Measurements from ENCODE around the gene TMPRSS2. TPM values are rescaled to one million over a fixed set of nuclear protein-coding genes. Genes with fewer than 3 reads are reported as not detected.
A peak's percentile ranks its signal among the peaks of the same experiment; 100 is the strongest.

The TMPRSS2 gene
- 1 to 10 TPM in 1 of 4 donors, under 1 TPM in 2, not detected in 1; 0.19 to 5.0 (median 0.62) TPM for total RNA-seq

DNA sequence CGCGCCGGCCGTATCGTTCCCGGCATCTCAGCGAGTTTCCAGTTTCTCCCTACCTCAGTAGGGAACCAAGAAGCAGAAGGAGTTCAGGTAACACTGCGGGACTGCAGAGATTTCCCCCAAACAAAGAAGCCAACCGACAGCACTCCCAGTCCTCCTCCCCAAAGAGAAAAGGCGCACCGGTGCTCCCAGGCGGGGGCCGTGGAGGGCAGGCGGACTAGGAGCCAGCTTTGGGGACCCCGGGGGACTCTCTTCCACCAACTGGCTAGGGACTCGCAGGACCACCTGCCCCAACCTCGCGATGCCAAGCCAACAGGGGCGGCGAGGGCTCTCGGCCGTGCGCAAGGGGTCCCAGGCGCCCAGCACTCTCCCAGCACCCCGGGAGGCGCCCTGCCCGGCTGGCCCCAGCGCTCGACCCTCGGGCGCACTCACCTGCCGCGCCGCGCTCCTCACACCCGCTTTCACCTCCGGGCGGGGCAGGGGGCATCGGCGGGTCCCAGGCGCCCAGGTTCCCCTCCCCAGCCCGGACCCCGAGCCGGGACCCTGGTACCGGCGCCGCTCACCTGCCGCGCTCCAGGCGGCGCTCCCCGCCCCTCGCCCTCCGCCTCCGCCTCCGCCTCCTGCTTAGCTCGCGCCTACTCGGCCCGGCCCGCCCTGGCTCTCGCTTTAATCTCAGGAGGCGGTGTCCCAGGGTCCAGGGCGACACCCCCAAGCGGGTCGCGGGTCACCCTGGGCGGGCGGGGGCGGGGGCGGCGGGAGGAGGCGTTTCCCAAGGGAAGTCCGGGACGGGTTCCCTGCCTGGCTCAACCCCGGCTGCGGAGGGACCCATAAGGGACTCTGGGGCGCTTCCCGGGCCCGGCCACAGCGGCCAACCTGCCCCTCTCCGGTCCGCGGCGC is at the start of gene TMPRSS2:
Gene TMPRSS2, minus strand, starts transcription at position 638 of the 894 bp plus-strand sequence. CDS start 10,025 bp downstream, outside the sequence.
- Histone ChIP-seq H3K4me3 (peak within 1 kb of the TSS in 1 of 2 donors; percentile 33), H3K27me3 (peaks cover 81% of the 10 kb centered on the region), H3K27ac (no peak within 1 kb of the TSS), H3K9me3 (no peaks in the 10 kb centered on the region), H3K4me1 (peaks cover 0 to 18% (median 0%) of the 10 kb centered on the region in 3 donors), H3K36me3 (no peaks in the 10 kb centered on the region)
- no peak for ATAC-seq
- no CpG with 5 or more reads among the region's 85 CpGs for WGBS, 2 donors (ENCODE audit: low coverage in 1 of 2)
- TF ChIP-seq, protein P1, sequence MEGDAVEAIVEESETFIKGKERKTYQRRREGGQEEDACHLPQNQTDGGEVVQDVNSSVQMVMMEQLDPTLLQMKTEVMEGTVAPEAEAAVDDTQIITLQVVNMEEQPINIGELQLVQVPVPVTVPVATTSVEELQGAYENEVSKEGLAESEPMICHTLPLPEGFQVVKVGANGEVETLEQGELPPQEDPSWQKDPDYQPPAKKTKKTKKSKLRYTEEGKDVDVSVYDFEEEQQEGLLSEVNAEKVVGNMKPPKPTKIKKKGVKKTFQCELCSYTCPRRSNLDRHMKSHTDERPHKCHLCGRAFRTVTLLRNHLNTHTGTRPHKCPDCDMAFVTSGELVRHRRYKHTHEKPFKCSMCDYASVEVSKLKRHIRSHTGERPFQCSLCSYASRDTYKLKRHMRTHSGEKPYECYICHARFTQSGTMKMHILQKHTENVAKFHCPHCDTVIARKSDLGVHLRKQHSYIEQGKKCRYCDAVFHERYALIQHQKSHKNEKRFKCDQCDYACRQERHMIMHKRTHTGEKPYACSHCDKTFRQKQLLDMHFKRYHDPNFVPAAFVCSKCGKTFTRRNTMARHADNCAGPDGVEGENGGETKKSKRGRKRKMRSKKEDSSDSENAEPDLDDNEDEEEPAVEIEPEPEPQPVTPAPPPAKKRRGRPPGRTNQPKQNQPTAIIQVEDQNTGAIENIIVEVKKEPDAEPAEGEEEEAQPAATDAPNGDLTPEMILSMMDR (IDR thresholded peaks at IDR 0.05): no peak
- TF ChIP-seq POLR2AphosphoS5 (IDR thresholded peaks at IDR 0.05): no peak
- TF ChIP-seq EP300 (IDR thresholded peaks at IDR 0.05): no peak
- TF ChIP-seq POLR2A (IDR thresholded peaks at IDR 0.05): no peak

DNA sequence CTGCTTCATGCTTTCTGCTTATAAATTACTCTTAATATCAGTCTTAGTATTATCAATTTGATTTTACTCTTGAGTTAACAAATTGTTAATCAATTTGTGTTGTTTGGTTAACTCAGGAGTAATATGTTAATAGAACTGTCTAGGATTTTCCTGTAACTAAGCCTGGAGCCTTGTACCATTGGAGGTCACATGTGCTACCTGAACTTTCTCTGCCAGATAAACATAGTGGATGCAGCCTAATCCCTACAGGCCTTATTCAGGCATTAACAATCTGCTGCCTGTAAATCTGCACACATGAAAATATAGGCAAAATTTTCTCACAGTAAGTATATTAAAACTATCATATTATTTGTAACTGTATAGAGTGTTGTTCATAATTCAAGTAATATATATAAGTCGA is 47.1 kb upstream of the TMPRSS2 start:
- Histone ChIP-seq H3K36me3 (no peaks in the 10 kb centered on the region), H3K4me3 (no peak overlapping the region), H3K4me1 (no peaks in the 10 kb centered on the region), H3K27ac (no peak overlapping the region), H3K9me3 (no peaks in the 10 kb centered on the region), H3K27me3 (peaks cover 2% of the 10 kb centered on the region)
- 79 to 82% methylated on average over 1 of the region's 1 CpG for WGBS, 2 donors (ENCODE audit: low coverage in 1 of 2)
- ATAC-seq: no peak
- TF ChIP-seq, protein P1 (IDR thresholded peaks at IDR 0.05): no peak

DNA sequence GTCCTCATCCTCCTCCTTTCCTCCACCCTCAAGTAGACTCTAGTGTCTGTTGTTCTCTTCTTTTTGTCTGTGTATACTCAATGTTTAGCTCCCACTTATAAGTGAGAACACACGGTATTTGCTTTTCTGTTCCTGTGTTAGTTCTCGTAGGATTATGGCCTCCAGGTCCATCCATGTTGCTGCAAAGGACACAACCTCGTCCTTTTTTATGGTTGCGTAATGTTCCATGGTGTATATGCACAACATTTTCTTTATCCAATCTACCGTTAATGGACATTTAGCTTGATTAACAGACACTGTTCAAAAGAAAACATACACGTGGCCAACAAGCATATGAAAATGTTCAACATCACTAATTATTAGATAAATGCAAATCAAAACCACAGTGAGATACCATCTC is 44.3 kb upstream of the TMPRSS2 start:
- WGBS, 2 donors (ENCODE audit: low coverage in 1 of 2): 80 to 91% methylated on average over 6 of the region's 6 CpGs
- Histone ChIP-seq H3K4me1 (no peaks in the 10 kb centered on the region), H3K36me3 (no peaks in the 10 kb centered on the region), H3K27ac (no peak overlapping the region), H3K27me3 (peaks cover 26% of the 10 kb centered on the region), H3K4me3 (no peak overlapping the region), H3K9me3 (no peaks in the 10 kb centered on the region)
- TF ChIP-seq POLR2A (IDR thresholded peaks at IDR 0.05) (no peak), EP300 (IDR thresholded peaks at IDR 0.05) (no peak), POLR2AphosphoS5 (IDR thresholded peaks at IDR 0.05) (no peak)
- TF ChIP-seq, protein P1 (IDR thresholded peaks at IDR 0.05): no peak
- no peak for ATAC-seq

DNA sequence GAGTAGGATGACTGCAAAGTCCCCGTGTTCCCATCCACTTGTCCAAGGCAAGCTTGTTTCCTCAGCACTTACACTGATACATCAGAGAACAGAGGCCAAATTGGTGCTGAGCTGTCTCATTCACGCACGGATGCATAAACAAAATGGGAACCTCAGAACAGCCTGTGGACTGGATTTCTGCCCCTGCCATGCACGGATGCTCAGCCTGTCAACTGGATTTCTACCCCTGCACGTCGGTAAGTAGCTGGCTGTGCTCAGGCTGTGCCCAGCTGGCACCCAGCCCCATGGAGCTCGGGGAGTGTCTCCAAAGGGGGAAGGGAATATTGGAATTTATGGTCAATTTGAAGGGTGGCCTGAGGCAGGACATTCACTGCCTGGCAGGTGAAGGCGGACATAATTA is 40.8 kb upstream of the TMPRSS2 start:
- Histone ChIP-seq H3K9me3 (no peaks in the 10 kb centered on the region), H3K27me3 (peaks cover 45% of the 10 kb centered on the region), H3K36me3 (no peaks in the 10 kb centered on the region), H3K4me1 (no peaks in the 10 kb centered on the region), H3K27ac (no peak overlapping the region), H3K4me3 (no peak overlapping the region)
- TF ChIP-seq EP300 (IDR thresholded peaks at IDR 0.05) (no peak), POLR2AphosphoS5 (IDR thresholded peaks at IDR 0.05) (no peak), POLR2A (IDR thresholded peaks at IDR 0.05) (no peak)
- TF ChIP-seq, protein P1 (IDR thresholded peaks at IDR 0.05): no peak
- no peak for ATAC-seq
- WGBS, 2 donors (ENCODE audit: low coverage in 1 of 2): 73 to 90% methylated on average over 2 to 3 of the region's 8 CpGs

DNA sequence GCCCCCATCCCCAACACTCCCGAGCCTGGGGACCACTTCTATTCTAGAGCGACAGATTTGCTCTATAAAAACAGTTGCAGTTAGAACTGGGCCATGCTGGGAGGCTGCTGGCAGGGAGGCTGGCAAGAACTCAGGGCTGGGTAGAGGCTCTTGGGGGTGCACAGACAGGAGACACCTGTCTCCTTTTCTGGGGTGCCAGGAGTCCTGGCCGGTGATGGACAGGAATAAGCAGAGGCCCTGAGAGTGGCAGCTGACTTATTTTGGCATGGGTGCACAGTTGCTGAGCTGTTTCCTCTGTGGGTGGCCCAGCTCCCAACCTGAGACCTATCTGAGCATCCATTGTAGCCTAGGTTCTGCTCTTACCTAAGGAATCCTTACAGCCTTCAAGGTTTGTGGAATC is 39.2 kb upstream of the TMPRSS2 start:
- Histone ChIP-seq H3K27me3 (peaks cover 61% of the 10 kb centered on the region), H3K27ac (no peak overlapping the region), H3K36me3 (no peaks in the 10 kb centered on the region), H3K4me3 (no peak overlapping the region), H3K4me1 (no peaks in the 10 kb centered on the region), H3K9me3 (no peaks in the 10 kb centered on the region)
- ATAC-seq: no peak
- 100% methylated on average over 2 of the region's 3 CpGs; no CpG with 5 or more reads in 1 of the 2 donors for WGBS, 2 donors (ENCODE audit: low coverage in 1 of 2)
- TF ChIP-seq, protein P1 (IDR thresholded peaks at IDR 0.05): no peak
- TF ChIP-seq POLR2A (IDR thresholded peaks at IDR 0.05) (no peak), POLR2AphosphoS5 (IDR thresholded peaks at IDR 0.05) (no peak)

Data from gastroesophageal sphincter (tissue), 4 donors.